HG03280 (cell line): ENCODE results near the gene ANKRD36C.
"Not testable (repeated sequence)": the region's sequence is repeated elsewhere in the genome, so short reads cannot be mapped to it uniquely, and the experiment has no call there.

Source experiments
- ATAC-seq: cut with Tn5 transposase; IDR thresholded peaks from one replicate; pipeline ENCODE4 v1.9.1; 2021; ENCODE audit warnings: mild to moderate bottlenecking, moderate library complexity; ENCODE audit not compliant: unreplicated experiment

ANKRD36C gene

GRCh38 chr2:96008051-96008450 is 16.4 kb upstream of the ANKRD36C start:
- ATAC-seq = not testable (repeated sequence)

GRCh38 chr2:96006248-96006647 is 14.6 kb upstream of the ANKRD36C start:
- ATAC-seq = not testable (repeated sequence)

GRCh38 chr2:95992520-95993272 is 1.1 kb upstream of the ANKRD36C start:
- peak; percentile 46 for ATAC-seq

- ATAC-seq = peak; percentile 48
Measured at GRCh38 chr2:95992102-95992501, 478 bp upstream of the ANKRD36C start.

- not testable (repeated sequence) for ATAC-seq
Measured at GRCh38 chr2:95990884-95991283, 740 bp downstream of the ANKRD36C start.

GRCh38 chr2:95951662-95952061 is 40.0 kb downstream of the ANKRD36C start:
- ATAC-seq = not testable (repeated sequence)

GRCh38 chr2:95948039-95948438 is 43.6 kb downstream of the ANKRD36C start:
- not testable (repeated sequence) for ATAC-seq

GRCh38 chr2:95939947-95940346 is 51.7 kb downstream of the ANKRD36C start:
- not testable (repeated sequence) for ATAC-seq

DNA sequence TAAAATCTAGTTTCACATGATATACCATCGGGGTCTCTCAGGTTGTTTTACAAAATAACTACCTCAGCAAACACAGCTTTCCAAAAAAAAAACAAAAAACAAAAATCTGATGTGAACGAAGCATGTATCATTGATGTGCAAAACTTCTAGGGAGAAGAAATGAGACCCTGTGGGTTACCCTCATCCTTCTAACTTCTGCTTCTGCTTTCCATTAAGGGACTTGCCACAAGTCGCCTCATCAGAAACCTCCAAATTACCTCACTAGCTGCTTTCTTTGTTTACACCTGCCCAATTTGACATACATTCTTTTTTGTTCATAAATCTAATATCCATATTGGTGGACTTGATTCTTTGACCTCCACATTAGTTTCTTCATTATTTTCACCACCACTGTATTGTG is 60.9 kb downstream of the ANKRD36C start:
- not testable (repeated sequence) for ATAC-seq

DNA sequence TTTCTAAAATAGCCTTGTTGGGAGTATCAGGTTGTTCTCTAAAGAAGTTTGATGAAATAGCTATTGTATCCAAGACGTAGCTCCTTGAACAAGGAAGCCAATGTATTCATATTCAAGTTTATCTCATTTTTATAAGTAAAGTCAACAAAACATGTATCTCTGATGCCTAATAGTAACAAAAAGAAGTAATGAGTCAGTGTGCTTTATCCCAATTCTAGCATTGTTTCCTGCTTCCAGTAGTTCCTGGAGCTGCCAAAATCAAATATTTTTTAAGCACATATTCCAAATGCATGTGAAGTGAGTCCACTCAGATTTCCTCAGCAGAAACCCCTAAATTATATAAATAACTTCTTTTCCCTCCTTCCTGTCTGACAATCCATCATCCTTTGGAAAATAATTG is 74.6 kb downstream of the ANKRD36C start:
- not testable (repeated sequence) for ATAC-seq

DNA sequence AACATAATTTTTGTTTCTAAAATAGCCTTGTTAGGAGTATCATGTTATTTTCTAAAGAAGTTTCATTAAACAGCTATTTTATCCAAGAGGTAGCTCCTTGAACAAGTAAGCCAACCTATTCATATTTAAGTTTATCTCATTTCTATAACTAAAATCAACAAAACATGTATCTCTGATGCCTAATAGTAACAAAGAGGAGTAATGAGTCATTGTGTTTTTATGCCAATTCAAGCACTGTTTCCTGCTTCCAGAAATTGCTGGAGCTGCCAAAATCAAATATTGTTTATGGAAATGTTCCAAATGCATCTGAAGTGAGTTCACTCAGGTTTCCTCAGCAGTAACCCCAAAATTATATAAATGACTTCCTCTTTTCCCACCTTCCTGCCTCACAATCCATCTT is 76.5 kb downstream of the ANKRD36C start:
- ATAC-seq = not testable (repeated sequence)

DNA sequence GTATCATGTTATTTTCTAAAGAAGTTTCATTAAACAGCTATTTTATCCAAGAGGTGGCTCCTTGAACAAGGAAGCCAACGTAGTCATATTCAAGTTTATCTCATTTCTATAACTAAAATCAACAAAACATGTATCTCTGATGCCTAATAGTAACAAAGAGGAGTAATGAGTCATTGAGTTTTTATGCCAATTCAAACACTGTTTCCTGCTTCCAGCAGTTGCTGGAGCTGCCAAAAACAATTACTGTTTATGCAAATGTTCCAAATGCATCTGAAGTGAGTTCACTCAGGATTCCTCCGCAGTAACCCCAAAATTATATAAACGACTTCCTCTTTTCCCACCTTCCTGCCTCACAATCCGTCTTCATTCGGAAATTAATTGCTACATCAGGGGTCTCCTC is 80.2 kb downstream of the ANKRD36C start:
- ATAC-seq = not testable (repeated sequence)

GRCh38 chr2:95894443-95894842 is 97.2 kb downstream of the ANKRD36C start:
- not testable (repeated sequence) for ATAC-seq

- ATAC-seq = not testable (repeated sequence)
Measured at GRCh38 chr2:95867929-95868328, 123.7 kb downstream of the ANKRD36C start.

DNA sequence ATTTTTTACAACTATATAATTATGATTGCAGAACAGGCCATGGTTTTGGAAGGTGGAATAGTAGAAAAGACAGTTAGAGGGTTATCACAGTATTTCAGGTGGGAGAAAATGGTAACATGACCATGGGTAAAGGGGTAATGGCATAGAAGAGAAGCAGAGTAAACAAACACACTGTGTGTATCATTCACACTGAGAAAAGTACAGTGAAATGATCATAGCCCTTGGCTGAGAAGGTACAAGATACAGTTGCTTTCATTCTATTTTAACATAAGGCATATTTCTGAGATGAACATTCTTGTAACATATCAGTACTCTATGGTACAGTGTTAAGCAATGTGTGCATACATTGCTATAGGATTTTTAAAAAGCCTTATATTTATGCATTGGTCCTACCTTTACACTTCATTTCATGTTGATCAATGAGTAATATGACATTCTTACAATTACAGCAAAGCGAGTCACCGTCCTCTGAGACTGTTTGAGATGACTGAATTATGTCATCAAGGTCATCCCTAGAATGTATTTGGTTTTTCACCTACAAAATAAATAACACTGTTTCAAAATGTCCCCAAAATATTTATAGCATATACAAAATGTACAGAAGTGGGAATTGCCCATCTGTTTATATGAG is 124.5 kb downstream of the ANKRD36C start:
- not testable (repeated sequence) for ATAC-seq

DNA sequence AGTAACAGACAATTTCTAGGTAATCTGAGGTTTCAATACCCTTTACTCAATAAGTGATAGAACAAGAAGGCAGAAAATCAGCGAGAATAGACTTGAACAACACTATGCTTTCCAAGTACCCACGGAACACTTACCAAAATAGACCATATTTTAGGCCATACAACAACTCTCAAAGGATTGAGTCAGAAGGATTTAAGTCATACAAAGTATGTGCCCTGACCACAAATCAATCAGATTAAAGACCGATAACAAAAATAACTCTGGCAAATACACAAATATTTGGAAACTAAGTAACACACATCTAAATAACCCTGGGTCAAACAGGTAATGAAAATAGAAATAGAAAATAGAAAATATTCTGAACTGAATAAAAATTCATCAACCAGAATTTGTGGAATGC is 129.5 kb downstream of the ANKRD36C start:
- not testable (repeated sequence) for ATAC-seq

GRCh38 chr2:95836151-95836550 is 155.5 kb downstream of the ANKRD36C start:
- ATAC-seq = no peak

DNA sequence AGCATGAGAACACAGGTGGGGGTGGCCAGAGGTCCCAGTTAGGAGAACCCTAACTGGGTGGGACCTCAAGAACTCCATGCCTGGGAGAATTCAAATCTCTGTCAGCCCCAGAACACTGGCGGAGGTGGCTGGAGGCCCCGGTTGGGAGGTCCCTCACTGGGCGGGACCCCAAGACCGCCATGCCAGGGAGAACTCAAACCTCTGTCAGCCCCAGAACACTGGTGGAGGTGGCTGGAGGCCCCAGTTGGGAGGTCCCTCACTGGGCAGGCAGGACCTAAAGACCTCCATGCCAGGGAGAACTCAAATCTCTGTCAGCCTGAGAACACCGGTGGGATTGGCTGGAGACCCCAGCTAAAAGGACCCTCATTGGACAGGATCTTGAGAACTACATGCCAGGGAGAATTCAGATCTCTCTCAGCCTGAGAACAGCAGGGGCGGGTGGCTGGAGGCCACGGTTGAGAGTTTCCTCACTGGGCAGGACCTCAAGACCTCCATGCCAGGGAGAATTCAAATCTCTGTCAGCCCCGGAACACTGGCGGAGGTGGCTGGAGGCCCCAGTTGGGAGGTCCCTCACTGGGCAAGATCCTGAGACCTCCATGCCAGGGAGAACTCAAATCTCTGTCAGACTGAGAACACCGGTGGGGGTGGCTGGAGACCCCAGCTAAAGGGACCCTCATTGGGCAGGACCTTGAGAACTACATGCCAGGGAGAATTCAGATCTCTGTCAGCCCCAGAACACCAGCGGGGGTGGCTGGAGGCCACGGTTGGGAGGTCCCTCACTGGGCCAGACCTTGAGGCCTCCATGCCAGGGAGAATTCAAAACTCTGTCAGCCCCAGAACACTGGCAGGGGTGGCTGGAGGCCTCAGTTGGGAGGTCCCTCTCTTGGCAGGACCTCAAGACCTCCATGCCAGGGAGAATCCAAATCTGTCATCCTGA is 157.3 kb downstream of the ANKRD36C start:
- ATAC-seq = not testable (repeated sequence)

- ATAC-seq = not testable (repeated sequence)
Measured at GRCh38 chr2:95824218-95824617, 167.4 kb downstream of the ANKRD36C start.

GRCh38 chr2:95817521-95817920 is 174.1 kb downstream of the ANKRD36C start:
- not testable (repeated sequence) for ATAC-seq

- not testable (repeated sequence) for ATAC-seq
Measured at GRCh38 chr2:95813311-95813710, 178.3 kb downstream of the ANKRD36C start.
